ENCODE measurements around the gene AIF1. TPM values are rescaled to one million over a fixed set of nuclear protein-coding genes. Genes with fewer than 3 reads are reported as not detected.

The AIF1 gene
- total RNA-seq, 1 experiment from 2014 or later: 2.2 TPM

- H3K27me3 Mint-ChIP-seq (ENCODE audit: insufficient read depth, unreplicated experiment): no peaks in the 10 kb centered on the region
- Histone ChIP-seq H3K4me1 (peaks cover 31% of the 10 kb centered on the region), H3K9me3 (no peaks in the 10 kb centered on the region), H3K36me3 (ENCODE audit: control insufficient read depth, insufficient read depth, low read length) (peaks cover 9% of the 10 kb centered on the region), H3K27me3 (replicated peaks; ENCODE audit: control insufficient read depth, insufficient read depth, low read length) (no peaks in the 10 kb centered on the region), H3K4me3 (ENCODE audit: low read depth, low read length) (peak within 1 kb of the TSS; percentile 53)
- H3K36me3 Mint-ChIP-seq (ENCODE audit: insufficient read depth, unreplicated experiment): peaks cover 81% of the 10 kb centered on the region
- DNase-seq: peak; percentile 83 to 89
- intact Hi-C loops (cut with micrococcal nuclease; ENCODE audit: unreplicated experiment): loop anchor here (1.0 kb wide), 1 partner anchor 8 kb away; the partner anchor contains the start of gene BAG6
- no peaks in the 10 kb centered on the region for H3K9me3 Mint-ChIP-seq (ENCODE audit: unreplicated experiment)
- TF ChIP-seq CTCF (IDR thresholded peaks at IDR 0.05; ENCODE audit: insufficient read depth in 1 of 2, low read depth in 1 of 2, low read length in 1 of 2, severe bottlenecking in 1 of 2, unreplicated experiment in 1 of 2): no peak
- peak within 1 kb of the TSS; percentile 89 for H3K27ac Mint-ChIP-seq (ENCODE audit: unreplicated experiment)
- POLR2A ChIA-PET: interaction anchor here (0.5 to 2.4 kb wide), 16 partner anchors 8 to 1047 kb away, joined by 3 to 17 read pairs (median 4); partner anchors contain the start of genes BAG6, DDX39B, MSH5 and NEU1
- peak within 1 kb of the TSS; percentile 88 for H3K4me3 Mint-ChIP-seq (ENCODE audit: unreplicated experiment)
- CTCF ChIA-PET: interaction anchor here (0.7 to 1.3 kb wide), 5 partner anchors 8 to 154 kb away, joined by 3 to 6 read pairs (median 3); partner anchors contain the start of genes BAG6, HSPA1A and HSPA1L
- peaks cover 47% of the 10 kb centered on the region for H3K4me1 Mint-ChIP-seq (ENCODE audit: low read depth, unreplicated experiment)
- no TSS peak for BruUV-seq (replicated peaks)
These were observed 45.6 kb downstream of the AIF1 start, which contains the start of gene C6orf47 for GRCh38 chr6:31660381-31661261. Gene C6orf47 (minus strand): TSS chr6:31660778. CDS start chr6:31659947, 831 bp downstream.

- ChIA-PET POLR2A (interaction anchor here (0.6 to 2.4 kb wide), 12 partner anchors 9 to 1310 kb away, joined by 3 to 17 read pairs (median 4); partner anchors contain the start of genes BAG6, DDX39B, MSH5 and NEU1), CTCF (interaction anchor here (0.7 to 1.3 kb wide), 5 partner anchors 9 to 154 kb away, joined by 3 to 6 read pairs (median 3); partner anchors contain the start of genes BAG6, HSPA1A and HSPA1L)
- H3K36me3 ChIP-seq (ENCODE audit: control insufficient read depth, insufficient read depth, low read length): peaks cover 9% of the 10 kb centered on the region
- peaks cover 45% of the 10 kb centered on the region for H3K4me1 Mint-ChIP-seq (ENCODE audit: low read depth, unreplicated experiment)
- BruUV-seq (replicated peaks): no TSS peak
- H3K27me3 Mint-ChIP-seq (ENCODE audit: insufficient read depth, unreplicated experiment): no peaks in the 10 kb centered on the region
- H3K9me3 Mint-ChIP-seq (ENCODE audit: unreplicated experiment): no peaks in the 10 kb centered on the region
- no peaks in the 10 kb centered on the region for H3K27me3 ChIP-seq (replicated peaks; ENCODE audit: control insufficient read depth, insufficient read depth, low read length)
- peak overlapping the region; percentile 53 for H3K4me3 ChIP-seq (ENCODE audit: low read depth, low read length)
- TF ChIP-seq CTCF (IDR thresholded peaks at IDR 0.05; ENCODE audit: insufficient read depth in 1 of 2, low read depth in 1 of 2, low read length in 1 of 2, severe bottlenecking in 1 of 2, unreplicated experiment in 1 of 2): no peak
- H3K36me3 Mint-ChIP-seq (ENCODE audit: insufficient read depth, unreplicated experiment): peaks cover 84% of the 10 kb centered on the region
- intact Hi-C loops (cut with micrococcal nuclease; ENCODE audit: unreplicated experiment): no loop called here
- peak overlapping the region; percentile 88 for H3K4me3 Mint-ChIP-seq (ENCODE audit: unreplicated experiment)
- H3K27ac Mint-ChIP-seq (ENCODE audit: unreplicated experiment): peak overlapping the region; percentile 89
- no peaks in the 10 kb centered on the region for H3K9me3 ChIP-seq
- DNase-seq: no peak
- peaks cover 22% of the 10 kb centered on the region for H3K4me1 ChIP-seq
These were observed 46.5 kb downstream of the AIF1 start for GRCh38 chr6:31661262-31662123.

Measured in Caco-2 (cell line).